Stomach (tissue), 4 donors: ENCODE data around the gene NOL12.

Experiments used
- EP300 ChIP-seq: sonication (generic); formaldehyde crosslinking; IDR thresholded peaks from one replicate; pipeline ENCODE4 v1.6.1; 2017; ENCODE audit warnings: antibody characterized with exemption
- POLR2A ChIP-seq, 4 donors: fragments of 450-650 bp; IDR thresholded peaks; one replicate each; pipeline ENCODE4 v1.6.1; 2016; ENCODE audit warnings: antibody characterized with exemption in 4 of 4, control low read depth in 2 of 4, mild to moderate bottlenecking in 1 of 4, moderate library complexity in 1 of 4
- POLR2AphosphoS5 ChIP-seq, 3 donors: sonication (generic); formaldehyde crosslinking; IDR thresholded peaks; one replicate each; pipeline ENCODE4 v1.6.1; 2016; ENCODE audit warnings: antibody characterized with exemption in 3 of 3
- TF ChIP-seq, protein P1 (sequence below), 7 experiments: fragments of 450-650 bp in 4 of 7; fragments of 200-600 bp in 3 of 7; sonication (generic) in 3 of 7; IDR thresholded peaks; one replicate each; pipeline ENCODE4 v1.5.1; 2016 to 2019; ENCODE audit warnings: antibody characterized with exemption in 7 of 7, control low read depth in 2 of 7, mild to moderate bottlenecking in 1 of 7

DNA sequence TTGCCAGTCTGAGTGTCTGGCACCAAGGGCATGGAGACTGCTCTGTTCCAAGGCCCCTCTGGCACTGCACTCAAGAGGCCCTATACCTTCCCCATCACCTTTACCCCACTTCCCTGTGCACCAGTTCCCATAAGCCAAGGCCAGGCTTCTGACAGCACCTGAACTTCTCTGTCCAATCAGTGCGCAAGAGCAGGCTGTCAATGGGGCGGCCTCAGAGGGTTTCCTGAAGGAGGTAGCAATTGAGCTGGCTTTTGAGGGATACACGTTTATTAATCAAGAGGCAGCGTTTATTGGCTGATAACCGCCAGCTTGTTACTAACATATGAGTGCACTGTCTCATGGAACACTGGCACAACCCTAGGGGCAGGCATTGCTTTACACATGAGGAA is 44.6 kb upstream of the NOL12 start:
- no peak for TF ChIP-seq POLR2A (IDR thresholded peaks at IDR 0.05)
- TF ChIP-seq, protein P1, sequence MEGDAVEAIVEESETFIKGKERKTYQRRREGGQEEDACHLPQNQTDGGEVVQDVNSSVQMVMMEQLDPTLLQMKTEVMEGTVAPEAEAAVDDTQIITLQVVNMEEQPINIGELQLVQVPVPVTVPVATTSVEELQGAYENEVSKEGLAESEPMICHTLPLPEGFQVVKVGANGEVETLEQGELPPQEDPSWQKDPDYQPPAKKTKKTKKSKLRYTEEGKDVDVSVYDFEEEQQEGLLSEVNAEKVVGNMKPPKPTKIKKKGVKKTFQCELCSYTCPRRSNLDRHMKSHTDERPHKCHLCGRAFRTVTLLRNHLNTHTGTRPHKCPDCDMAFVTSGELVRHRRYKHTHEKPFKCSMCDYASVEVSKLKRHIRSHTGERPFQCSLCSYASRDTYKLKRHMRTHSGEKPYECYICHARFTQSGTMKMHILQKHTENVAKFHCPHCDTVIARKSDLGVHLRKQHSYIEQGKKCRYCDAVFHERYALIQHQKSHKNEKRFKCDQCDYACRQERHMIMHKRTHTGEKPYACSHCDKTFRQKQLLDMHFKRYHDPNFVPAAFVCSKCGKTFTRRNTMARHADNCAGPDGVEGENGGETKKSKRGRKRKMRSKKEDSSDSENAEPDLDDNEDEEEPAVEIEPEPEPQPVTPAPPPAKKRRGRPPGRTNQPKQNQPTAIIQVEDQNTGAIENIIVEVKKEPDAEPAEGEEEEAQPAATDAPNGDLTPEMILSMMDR (IDR thresholded peaks at IDR 0.05) = no peak
- TF ChIP-seq POLR2AphosphoS5 (IDR thresholded peaks at IDR 0.05) = no peak
- TF ChIP-seq EP300 = no peak
